MG63 (cell line): ENCODE measurements around the gene RPL13A. TPM values are rescaled to one million over a fixed set of nuclear protein-coding genes. Genes with fewer than 3 reads are reported as not detected.
"Not testable (repeated sequence)": the region's sequence is repeated elsewhere in the genome, so short reads cannot be mapped to it uniquely, and the experiment has no call there.

Experiments used
- DNase-seq: peaks from one replicate; pipeline ENCODE4 v3.0.0-alpha.2; 2020
- H3K27me3 ChIP-seq: fragments of 250-450 bp; sonication (Bioruptor Pico); 2 replicates; pipeline ENCODE4 v1.5.1; 2020; ENCODE audit warnings: mild to moderate bottlenecking, moderate library complexity
- H3K36me3 ChIP-seq: fragments of 250-450 bp; sonication (Bioruptor Pico); 2 replicates; pipeline ENCODE4 v1.5.1; 2020; ENCODE audit warnings: mild to moderate bottlenecking, moderate library complexity
- H3K4me3 ChIP-seq: fragments of 250-450 bp; sonication (Bioruptor Pico); 2 replicates; pipeline ENCODE4 v1.5.1; 2020; ENCODE audit warnings: mild to moderate bottlenecking, moderate library complexity
- H3K9me3 ChIP-seq: fragments of 250-450 bp; sonication (Bioruptor Pico); 2 replicates; pipeline ENCODE4 v1.5.1; 2020; ENCODE audit warnings: mild to moderate bottlenecking, moderate library complexity
- total RNA-seq: library from RNA; depleted of rRNA; stranded (reverse); fragments of >200 nt; shearing (Covaris generic); gene quantifications from 2 replicates; pipeline ENCODE4 v1.2.3, GENCODE V29; 2014; ENCODE audit warnings: low replicate concordance; rRNA removed

RPL13A gene
- total RNA-seq: 1,730 and 3,823 TPM in 2 replicates

DNA sequence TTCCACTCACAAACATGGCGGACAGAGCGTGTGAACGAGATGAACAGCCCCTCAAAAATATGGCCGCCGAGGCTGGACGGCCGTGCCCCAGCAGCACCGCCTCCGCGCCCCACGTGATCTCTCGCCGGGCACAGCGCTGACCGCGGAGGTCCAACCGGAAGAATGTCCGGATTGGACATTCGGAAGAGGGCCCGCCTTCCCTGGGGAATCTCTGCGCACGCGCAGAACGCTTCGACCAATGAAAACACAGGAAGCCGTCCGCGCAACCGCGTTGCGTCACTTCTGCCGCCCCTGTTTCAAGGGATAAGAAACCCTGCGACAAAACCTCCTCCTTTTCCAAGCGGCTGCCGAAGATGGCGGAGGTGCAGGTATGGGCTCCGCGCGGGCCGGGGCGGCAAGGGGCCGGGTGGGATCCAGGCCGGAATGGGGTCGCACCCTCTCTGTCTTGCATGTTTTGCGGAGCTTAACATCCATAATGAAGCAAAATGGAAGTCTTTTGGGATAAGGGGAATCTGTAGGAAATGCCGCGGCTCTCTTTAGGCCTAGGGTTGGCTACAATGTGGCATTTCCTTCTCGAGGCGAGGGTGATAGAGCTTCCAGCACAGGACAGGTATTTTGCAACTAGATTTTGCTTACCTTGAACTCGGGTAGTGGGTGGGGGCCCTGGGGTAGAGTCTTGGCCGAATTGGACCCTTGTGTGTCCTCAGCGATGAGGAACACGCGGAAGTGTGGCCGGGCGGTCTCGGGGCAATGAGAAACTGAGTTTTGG is at the start of gene RPL13A:
RPL13A (plus strand) TSS at position 332 of the 769 bp plus-strand sequence; CDS start at position 354, 22 bp downstream.
- Histone ChIP-seq H3K36me3 (peaks cover 50% of the 10 kb centered on the region), H3K9me3 (peaks cover 9% of the 10 kb centered on the region), H3K4me3 (peak within 1 kb of the TSS; percentile 99), H3K27me3 (peaks cover 4% of the 10 kb centered on the region; the same call in 1 of the 2 replicates)
- DNase-seq: peak; percentile 99

DNA sequence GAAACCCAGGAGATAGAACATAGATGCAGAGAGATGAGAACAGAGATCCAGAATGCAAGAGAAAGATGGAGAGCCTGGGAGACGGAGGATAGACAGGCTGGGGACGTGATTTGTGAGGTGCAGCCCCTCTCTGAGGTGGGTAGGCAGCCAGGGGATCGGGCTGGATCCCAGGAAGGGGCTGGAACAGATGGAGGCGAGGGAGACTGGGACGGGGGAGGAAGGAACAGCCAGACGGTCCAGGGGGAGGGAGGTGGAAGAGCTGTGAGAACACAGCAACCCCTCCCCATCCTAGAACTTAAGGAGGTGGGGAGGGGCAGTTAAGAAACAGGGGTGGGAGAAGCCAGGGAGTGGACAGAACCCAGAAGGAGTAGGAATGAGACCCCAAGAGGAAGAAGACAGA is 49.1 kb upstream of the RPL13A start:
- DNase-seq: no peak
- peaks cover 67% of the 10 kb centered on the region for H3K27me3 ChIP-seq

DNA sequence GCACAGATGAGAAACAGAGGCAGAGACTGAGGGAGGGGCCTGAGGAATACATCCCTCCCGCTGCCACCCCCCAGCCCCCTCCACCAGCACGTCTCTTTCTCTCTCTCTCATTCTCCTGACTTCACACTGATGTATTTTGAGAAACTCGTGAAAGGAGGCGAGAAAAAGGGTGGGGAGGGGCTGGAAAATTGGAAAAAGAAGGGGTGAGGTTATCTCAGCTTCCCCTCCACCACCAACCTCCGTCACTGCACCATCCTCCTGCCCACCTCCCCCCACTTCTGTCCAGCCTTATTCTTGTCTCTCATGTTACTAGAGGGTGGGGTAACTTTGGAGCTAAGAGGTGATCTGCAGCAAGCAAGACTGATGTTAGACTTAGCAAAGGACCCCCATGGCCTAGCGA is 47.6 kb upstream of the RPL13A start:
- no peaks in the 10 kb centered on the region for H3K36me3 ChIP-seq
- H3K27me3 ChIP-seq: peaks cover 61% of the 10 kb centered on the region
- no peak overlapping the region for H3K4me3 ChIP-seq
- DNase-seq: no peak
- no peaks in the 10 kb centered on the region for H3K9me3 ChIP-seq

More for the DNA sequence above, 49.1 kb upstream of the RPL13A start:
- no peak overlapping the region for H3K4me3 ChIP-seq
- no peaks in the 10 kb centered on the region for H3K9me3 ChIP-seq
- H3K36me3 ChIP-seq: no peaks in the 10 kb centered on the region

DNA sequence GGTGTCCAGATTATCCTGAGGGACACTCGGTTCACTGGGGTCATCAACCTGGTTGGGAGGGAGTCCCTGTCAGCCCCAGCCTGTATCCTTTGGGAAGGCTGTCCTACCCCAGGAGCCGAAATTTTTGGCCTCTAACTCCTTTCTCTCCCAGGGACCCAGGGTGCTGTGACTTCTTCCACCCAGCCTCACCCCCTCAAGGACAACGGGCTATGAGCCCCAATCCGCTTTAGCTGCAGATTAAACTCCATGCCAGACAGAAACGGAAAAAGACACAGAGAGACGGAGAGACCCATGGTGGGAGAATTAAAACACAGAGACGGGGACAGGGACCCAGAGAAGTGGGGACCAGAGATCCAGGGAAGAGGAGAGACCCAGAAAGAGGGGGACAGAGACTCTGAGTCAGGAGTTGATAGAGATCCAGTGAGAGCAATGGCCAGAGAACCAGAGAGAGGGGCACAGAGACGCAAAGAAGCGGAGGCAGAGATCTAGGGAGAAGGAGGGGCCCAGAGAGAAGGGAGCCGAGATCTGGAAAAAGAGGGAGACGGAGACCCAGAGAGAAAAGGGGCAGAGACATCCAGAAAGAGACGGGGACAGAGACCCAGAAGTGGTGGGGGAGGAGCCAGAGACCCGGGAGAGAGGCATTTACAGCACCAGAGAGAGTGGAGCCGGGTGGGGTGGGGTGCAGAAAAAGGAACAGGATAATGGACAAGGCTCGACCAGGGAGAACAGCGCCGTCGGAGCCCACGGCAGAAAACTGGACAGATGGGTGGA is 46.8 kb upstream of the RPL13A start:
- H3K27me3 ChIP-seq: peaks cover 61% of the 10 kb centered on the region
- H3K4me3 ChIP-seq: no peak overlapping the region
- no peaks in the 10 kb centered on the region for H3K9me3 ChIP-seq
- no peaks in the 10 kb centered on the region for H3K36me3 ChIP-seq
- DNase-seq: no peak

DNA sequence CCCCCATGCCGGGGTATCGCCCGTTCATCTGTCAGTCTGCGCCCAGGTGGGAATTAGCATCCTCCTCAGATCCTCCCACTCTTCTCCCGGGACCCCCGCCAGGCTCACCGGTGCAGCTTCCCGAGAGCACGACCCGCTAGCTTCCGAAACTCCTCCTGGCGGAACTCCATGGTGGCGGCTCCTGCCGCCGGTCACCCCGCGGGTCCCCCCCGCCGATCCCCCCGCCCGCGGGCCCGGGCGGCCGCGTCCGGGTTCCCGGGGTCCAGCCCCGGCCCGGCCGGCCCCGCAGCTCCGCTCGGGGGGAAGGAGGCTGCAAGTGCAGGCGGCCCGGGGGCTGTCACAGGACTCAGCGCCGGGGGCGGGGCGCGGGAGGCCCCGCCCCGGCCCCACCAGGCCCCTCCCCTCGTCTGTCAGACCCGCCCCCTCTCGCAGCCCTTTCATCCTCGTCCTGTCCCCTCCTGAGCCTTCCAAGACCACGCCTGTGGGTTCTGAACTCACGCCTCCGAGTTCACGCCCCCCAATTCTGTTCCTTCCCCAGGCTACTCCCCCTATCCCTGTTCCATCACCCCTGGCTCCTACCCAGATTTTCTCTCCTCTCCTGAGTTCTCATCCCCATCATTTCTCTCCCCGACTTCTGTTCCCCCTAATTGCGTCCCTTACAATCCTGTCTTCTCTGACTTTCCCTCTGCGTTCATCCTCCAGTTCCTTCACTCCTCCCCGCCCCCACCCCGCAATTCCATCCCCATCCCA is 46.0 kb upstream of the RPL13A start, which contains the start of gene SLC17A7:
SLC17A7 (minus strand) TSS at position 318 of the 750 bp plus-strand sequence; CDS start at position 170, 148 bp downstream.
- H3K4me3 ChIP-seq: peak within 1 kb of the TSS; percentile 65
- H3K36me3 ChIP-seq: no peaks in the 10 kb centered on the region; the same call in 1 of the 2 replicates
- no peaks in the 10 kb centered on the region for H3K9me3 ChIP-seq
- DNase-seq: no peak
- H3K27me3 ChIP-seq: peaks cover 58% of the 10 kb centered on the region

GRCh38 chr19:49441960-49442350 is 45.5 kb upstream of the RPL13A start:
- H3K9me3 ChIP-seq: no peaks in the 10 kb centered on the region
- no peak overlapping the region for H3K4me3 ChIP-seq
- DNase-seq: no peak
- H3K27me3 ChIP-seq: peaks cover 52% of the 10 kb centered on the region
- peaks cover 5% of the 10 kb centered on the region for H3K36me3 ChIP-seq

- Histone ChIP-seq H3K4me3 (peak overlapping the region; percentile 65), H3K27me3 (peaks cover 48% of the 10 kb centered on the region), H3K9me3 (no peaks in the 10 kb centered on the region), H3K36me3 (peaks cover 9% of the 10 kb centered on the region)
- DNase-seq: peak; percentile 36
Observed at GRCh38 chr19:49442354-49442753, 45.1 kb upstream of the RPL13A start.

GRCh38 chr19:49442771-49443365 is 44.5 kb upstream of the RPL13A start:
- DNase-seq: peak; percentile 98
- Histone ChIP-seq H3K9me3 (no peaks in the 10 kb centered on the region), H3K36me3 (peaks cover 14% of the 10 kb centered on the region), H3K4me3 (peak overlapping the region; percentile 65), H3K27me3 (peaks cover 43% of the 10 kb centered on the region)

- H3K27me3 ChIP-seq: peaks cover 36% of the 10 kb centered on the region
- peak overlapping the region; percentile 65 for H3K4me3 ChIP-seq
- DNase-seq: peak; percentile 96
Observed at GRCh38 chr19:49443366-49444099, 43.9 kb upstream of the RPL13A start.

GRCh38 chr19:49444100-49444700 is 43.2 kb upstream of the RPL13A start:
- H3K27me3 ChIP-seq: peaks cover 30% of the 10 kb centered on the region
- DNase-seq, H3K4me3 ChIP-seq, H3K9me3 ChIP-seq: not testable (repeated sequence)
- peaks cover 24% of the 10 kb centered on the region for H3K36me3 ChIP-seq

More at GRCh38 chr19:49443366-49444099, 43.9 kb upstream of the RPL13A start:
- Histone ChIP-seq H3K9me3 (no peaks in the 10 kb centered on the region), H3K36me3 (peaks cover 19% of the 10 kb centered on the region)

DNA sequence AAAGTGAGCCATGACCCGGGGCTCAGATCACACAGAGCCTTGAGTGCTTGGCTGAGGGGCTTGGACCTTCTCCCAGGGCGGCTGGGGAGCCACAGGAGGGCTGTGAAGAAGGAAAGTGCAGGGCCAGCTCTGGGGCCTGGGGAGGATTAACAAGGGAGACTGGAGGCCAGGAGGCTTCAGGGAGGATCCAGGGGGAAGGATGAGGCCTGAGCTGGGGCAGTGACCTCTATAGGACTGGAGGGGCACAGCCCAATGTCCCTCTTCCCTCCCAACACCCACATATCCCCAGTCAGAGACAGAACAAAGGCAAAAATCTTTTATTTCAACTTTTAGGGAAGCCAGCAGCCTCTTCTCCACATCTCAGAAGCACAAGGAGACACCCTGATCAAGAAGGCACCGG is 41.4 kb upstream of the RPL13A start:
- no peak for DNase-seq
- H3K27me3 ChIP-seq: peaks cover 12% of the 10 kb centered on the region

GRCh38 chr19:49447485-49448431 is 39.6 kb upstream of the RPL13A start:
- Histone ChIP-seq H3K27me3 (no peaks in the 10 kb centered on the region), H3K9me3 (no peaks in the 10 kb centered on the region), H3K36me3 (peaks cover 36% of the 10 kb centered on the region), H3K4me3 (no peak overlapping the region)
- peak; percentile 42 for DNase-seq

More for the DNA sequence above, 41.4 kb upstream of the RPL13A start:
- Histone ChIP-seq H3K4me3 (no peak overlapping the region), H3K36me3 (peaks cover 36% of the 10 kb centered on the region), H3K9me3 (no peaks in the 10 kb centered on the region)

GRCh38 chr19:49448432-49448786 is 39.0 kb upstream of the RPL13A start:
- no peak for DNase-seq
- Histone ChIP-seq H3K27me3 (no peaks in the 10 kb centered on the region), H3K36me3 (peaks cover 36% of the 10 kb centered on the region), H3K4me3 (no peak overlapping the region), H3K9me3 (no peaks in the 10 kb centered on the region)

DNA sequence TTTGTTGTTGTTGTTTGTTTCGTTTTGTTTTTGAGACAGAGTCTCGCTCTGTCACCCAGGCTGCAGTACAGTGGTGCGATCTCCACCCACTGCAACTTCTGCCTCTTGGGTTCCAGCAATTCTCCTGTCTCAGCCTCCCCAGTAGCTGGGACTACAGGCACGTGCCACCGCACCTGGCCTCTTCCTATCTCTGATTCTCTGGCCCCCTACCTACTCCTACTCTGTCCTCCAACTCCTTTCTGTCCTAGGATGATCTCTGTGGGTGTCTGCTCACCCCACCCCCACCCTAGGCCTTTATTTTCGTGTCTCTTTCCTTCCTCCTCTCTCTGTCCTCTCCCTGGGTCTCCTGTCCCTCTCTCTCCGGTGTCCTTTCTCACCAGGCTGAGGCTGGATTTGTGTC is 37.0 kb upstream of the RPL13A start:
- peak overlapping the region; percentile 89 for H3K4me3 ChIP-seq
- no peak for DNase-seq
- no peaks in the 10 kb centered on the region for H3K9me3 ChIP-seq
- peaks cover 39% of the 10 kb centered on the region for H3K36me3 ChIP-seq
- no peaks in the 10 kb centered on the region for H3K27me3 ChIP-seq
